ENCODE results near the gene XPO5. TPM values are rescaled to one million over a fixed set of nuclear protein-coding genes. Genes with fewer than 3 reads are reported as not detected.
"Not testable (repeated sequence)": the region's sequence is repeated elsewhere in the genome, so short reads cannot be mapped to it uniquely, and the experiment has no call there.

Gene XPO5
- polyA plus RNA-seq, 2 donors, result 10.1 to 14.3 TPM

GRCh38 chr6:43589564-43589963 lies 13.7 kb upstream of the XPO5 start:
- H3K36me3 ChIP-seq (ENCODE audit: control insufficient read depth in 2 of 2, insufficient read depth in 2 of 2, low read length in 1 of 2), result peaks cover 9 to 12% of the 10 kb centered on the region in 2 donors
- H3K27ac ChIP-seq (ENCODE audit: low read depth in 2 of 2, low read length in 1 of 2); H3K4me1 ChIP-seq (ENCODE audit: control insufficient read depth in 2 of 2, insufficient read depth in 2 of 2, low read length in 1 of 2); H3K9me3 ChIP-seq (ENCODE audit: control insufficient read depth in 2 of 2, insufficient read depth in 1 of 2, low read depth in 1 of 2, low read length in 1 of 2); H3K4me3 ChIP-seq (ENCODE audit: low read depth in 1 of 2, low read length in 2 of 2); H3K27me3 ChIP-seq (ENCODE audit: control insufficient read depth in 1 of 2, insufficient read depth in 2 of 2, low read length in 2 of 2): not testable (repeated sequence)
- 94 to 97% methylated on average over 1 of the region's 1 CpG for WGBS, 2 donors

DNA sequence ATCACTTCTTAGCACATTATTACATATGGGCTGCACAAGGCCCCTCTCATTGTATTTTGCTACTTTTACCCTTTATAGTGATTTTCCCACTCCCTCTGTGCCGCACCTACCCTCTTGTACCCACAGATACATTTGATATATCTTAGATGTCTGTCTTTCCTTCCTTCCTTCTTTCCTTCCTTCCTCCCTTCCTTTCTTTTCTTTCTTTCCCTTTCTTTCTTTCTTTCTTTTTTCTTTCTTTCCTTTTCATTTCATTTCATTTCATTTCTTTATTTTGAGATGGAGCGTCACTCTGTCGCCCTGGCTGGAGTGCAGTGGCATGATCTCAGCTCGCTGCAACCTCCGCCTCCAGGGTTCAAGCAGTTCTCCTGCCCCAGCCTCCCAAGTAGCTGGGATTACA lies 12.4 kb upstream of the XPO5 start:
- Histone ChIP-seq H3K27me3 (ENCODE audit: control insufficient read depth in 1 of 2, insufficient read depth in 2 of 2, low read length in 2 of 2) (no peaks in the 10 kb centered on the region), H3K36me3 (ENCODE audit: control insufficient read depth in 2 of 2, insufficient read depth in 2 of 2, low read length in 1 of 2) (peaks cover 12 to 14% of the 10 kb centered on the region in 2 donors), H3K27ac (ENCODE audit: low read depth in 2 of 2, low read length in 1 of 2) (no peak overlapping the region), H3K4me3 (ENCODE audit: low read depth in 1 of 2, low read length in 2 of 2) (no peak overlapping the region), H3K4me1 (ENCODE audit: control insufficient read depth in 2 of 2, insufficient read depth in 2 of 2, low read length in 1 of 2) (no peaks in the 10 kb centered on the region), H3K9me3 (ENCODE audit: control insufficient read depth in 2 of 2, insufficient read depth in 1 of 2, low read depth in 1 of 2, low read length in 1 of 2) (no peaks in the 10 kb centered on the region)
- 99% methylated on average over 5 of the region's 5 CpGs for WGBS, 2 donors

DNA sequence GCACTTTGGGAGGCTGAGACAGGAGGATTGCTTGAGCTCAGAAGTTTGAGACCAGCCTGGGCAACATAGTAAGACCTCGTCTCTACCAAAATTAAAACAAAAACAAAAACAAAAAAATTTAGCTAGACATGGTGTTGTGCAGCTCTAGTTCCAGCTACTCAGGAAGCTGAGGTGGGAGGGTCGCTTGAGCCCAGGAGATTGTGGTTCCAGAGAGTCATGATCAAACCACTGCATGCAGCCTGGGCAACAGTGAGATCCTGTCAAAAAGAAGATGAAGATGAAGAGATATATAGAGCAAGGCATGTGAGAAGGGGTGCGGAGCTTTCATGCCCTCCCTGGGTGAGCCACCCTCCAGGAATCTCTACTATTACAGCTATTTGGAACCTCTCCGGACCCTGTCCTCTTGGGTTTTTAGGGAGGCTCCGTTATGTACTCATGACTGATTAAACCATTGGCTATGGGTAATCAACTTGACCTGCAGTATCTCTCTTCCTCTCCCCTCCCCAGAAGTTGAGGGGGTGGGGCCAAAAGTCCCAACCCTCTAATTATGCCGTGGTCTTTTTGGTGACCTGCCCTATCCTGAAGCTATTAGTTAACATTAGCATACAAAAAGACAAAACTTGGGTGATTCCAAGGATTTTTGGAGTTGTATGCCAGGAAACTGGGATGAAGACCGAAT lies 9.2 kb upstream of the XPO5 start:
- no peak overlapping the region for H3K27ac ChIP-seq (ENCODE audit: low read depth in 2 of 2, low read length in 1 of 2)
- H3K4me1 ChIP-seq (ENCODE audit: control insufficient read depth in 2 of 2, insufficient read depth in 2 of 2, low read length in 1 of 2), result no peaks in the 10 kb centered on the region
- H3K9me3 ChIP-seq (ENCODE audit: control insufficient read depth in 2 of 2, insufficient read depth in 1 of 2, low read depth in 1 of 2, low read length in 1 of 2), result no peaks in the 10 kb centered on the region
- 89 to 90% methylated on average over 7 of the region's 7 CpGs for WGBS, 2 donors
- no peaks in the 10 kb centered on the region for H3K27me3 ChIP-seq (ENCODE audit: control insufficient read depth in 1 of 2, insufficient read depth in 2 of 2, low read length in 2 of 2)
- peaks cover 12 to 14% of the 10 kb centered on the region in 2 donors for H3K36me3 ChIP-seq (ENCODE audit: control insufficient read depth in 2 of 2, insufficient read depth in 2 of 2, low read length in 1 of 2)
- no peak overlapping the region for H3K4me3 ChIP-seq (ENCODE audit: low read depth in 1 of 2, low read length in 2 of 2)

DNA sequence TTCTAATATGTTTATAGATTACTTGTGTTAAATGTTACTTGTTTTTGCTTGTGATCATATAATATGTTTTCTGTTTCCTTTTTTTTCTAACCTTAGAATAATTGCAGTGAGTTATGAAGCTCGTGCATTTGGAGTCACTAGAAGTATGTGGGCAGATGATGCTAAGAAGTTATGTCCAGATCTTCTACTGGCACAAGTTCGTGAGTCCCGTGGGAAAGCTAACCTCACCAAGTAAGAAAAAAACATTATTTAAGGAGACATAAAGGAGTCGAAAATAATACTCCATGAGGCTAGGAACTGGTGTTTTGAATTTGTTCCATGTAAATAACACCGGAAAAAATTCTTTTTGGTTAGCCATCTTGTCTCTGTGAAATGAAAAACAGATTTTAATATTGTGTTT lies 7.1 kb upstream of the XPO5 start:
- peaks cover 10 to 14% of the 10 kb centered on the region in 2 donors for H3K36me3 ChIP-seq (ENCODE audit: control insufficient read depth in 2 of 2, insufficient read depth in 2 of 2, low read length in 1 of 2)
- WGBS, 2 donors, result 86 to 87% methylated on average over 5 of the region's 5 CpGs
- H3K9me3 ChIP-seq (ENCODE audit: control insufficient read depth in 2 of 2, insufficient read depth in 1 of 2, low read depth in 1 of 2, low read length in 1 of 2), result no peaks in the 10 kb centered on the region
- H3K4me1 ChIP-seq (ENCODE audit: control insufficient read depth in 2 of 2, insufficient read depth in 2 of 2, low read length in 1 of 2), result no peaks in the 10 kb centered on the region
- no peaks in the 10 kb centered on the region for H3K27me3 ChIP-seq (ENCODE audit: control insufficient read depth in 1 of 2, insufficient read depth in 2 of 2, low read length in 2 of 2)
- no peak overlapping the region for H3K4me3 ChIP-seq (ENCODE audit: low read depth in 1 of 2, low read length in 2 of 2)
- no peak overlapping the region for H3K27ac ChIP-seq (ENCODE audit: low read depth in 2 of 2, low read length in 1 of 2)

DNA sequence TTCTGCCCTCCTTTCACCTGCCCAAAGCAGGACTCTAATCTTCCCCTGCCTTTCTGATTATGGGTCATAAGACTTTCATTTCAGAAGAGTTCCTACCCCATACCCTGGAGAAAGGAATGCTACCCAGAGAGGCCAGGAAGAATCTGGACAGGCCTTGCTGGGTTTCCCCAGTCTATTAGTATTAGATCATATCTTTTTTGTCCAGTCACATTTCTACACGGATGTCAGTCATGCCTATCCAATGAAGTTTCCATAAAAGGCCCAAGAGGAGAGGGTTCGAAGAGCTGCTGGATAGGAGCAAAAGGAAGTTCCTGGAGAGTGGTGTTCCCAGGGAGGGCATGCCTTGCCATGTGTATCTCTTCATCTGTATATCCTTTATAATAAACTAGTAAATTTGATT lies 3.3 kb upstream of the XPO5 start:
- WGBS, 2 donors, result 72 to 87% methylated on average over 2 of the region's 2 CpGs
- H3K9me3 ChIP-seq (ENCODE audit: control insufficient read depth in 2 of 2, insufficient read depth in 1 of 2, low read depth in 1 of 2, low read length in 1 of 2), result no peaks in the 10 kb centered on the region
- H3K4me3 ChIP-seq (ENCODE audit: low read depth in 1 of 2, low read length in 2 of 2), result no peak overlapping the region
- H3K36me3 ChIP-seq (ENCODE audit: control insufficient read depth in 2 of 2, insufficient read depth in 2 of 2, low read length in 1 of 2), result no peaks in the 10 kb centered on the region
- no peak overlapping the region for H3K27ac ChIP-seq (ENCODE audit: low read depth in 2 of 2, low read length in 1 of 2)
- no peaks in the 10 kb centered on the region for H3K4me1 ChIP-seq (ENCODE audit: control insufficient read depth in 2 of 2, insufficient read depth in 2 of 2, low read length in 1 of 2)
- H3K27me3 ChIP-seq (ENCODE audit: control insufficient read depth in 1 of 2, insufficient read depth in 2 of 2, low read length in 2 of 2), result no peaks in the 10 kb centered on the region

GRCh38 chr6:43578748-43579147 lies 2.9 kb upstream of the XPO5 start:
- no peaks in the 10 kb centered on the region for H3K9me3 ChIP-seq (ENCODE audit: control insufficient read depth in 2 of 2, insufficient read depth in 1 of 2, low read depth in 1 of 2, low read length in 1 of 2)
- H3K27ac ChIP-seq (ENCODE audit: low read depth in 2 of 2, low read length in 1 of 2), result no peak overlapping the region
- H3K4me3 ChIP-seq (ENCODE audit: low read depth in 1 of 2, low read length in 2 of 2), result no peak overlapping the region
- H3K36me3 ChIP-seq (ENCODE audit: control insufficient read depth in 2 of 2, insufficient read depth in 2 of 2, low read length in 1 of 2), result no peaks in the 10 kb centered on the region
- no peaks in the 10 kb centered on the region for H3K27me3 ChIP-seq (ENCODE audit: control insufficient read depth in 1 of 2, insufficient read depth in 2 of 2, low read length in 2 of 2)
- no peaks in the 10 kb centered on the region for H3K4me1 ChIP-seq (ENCODE audit: control insufficient read depth in 2 of 2, insufficient read depth in 2 of 2, low read length in 1 of 2)
- WGBS, 2 donors, result 69 to 89% methylated on average over 3 of the region's 3 CpGs

DNA sequence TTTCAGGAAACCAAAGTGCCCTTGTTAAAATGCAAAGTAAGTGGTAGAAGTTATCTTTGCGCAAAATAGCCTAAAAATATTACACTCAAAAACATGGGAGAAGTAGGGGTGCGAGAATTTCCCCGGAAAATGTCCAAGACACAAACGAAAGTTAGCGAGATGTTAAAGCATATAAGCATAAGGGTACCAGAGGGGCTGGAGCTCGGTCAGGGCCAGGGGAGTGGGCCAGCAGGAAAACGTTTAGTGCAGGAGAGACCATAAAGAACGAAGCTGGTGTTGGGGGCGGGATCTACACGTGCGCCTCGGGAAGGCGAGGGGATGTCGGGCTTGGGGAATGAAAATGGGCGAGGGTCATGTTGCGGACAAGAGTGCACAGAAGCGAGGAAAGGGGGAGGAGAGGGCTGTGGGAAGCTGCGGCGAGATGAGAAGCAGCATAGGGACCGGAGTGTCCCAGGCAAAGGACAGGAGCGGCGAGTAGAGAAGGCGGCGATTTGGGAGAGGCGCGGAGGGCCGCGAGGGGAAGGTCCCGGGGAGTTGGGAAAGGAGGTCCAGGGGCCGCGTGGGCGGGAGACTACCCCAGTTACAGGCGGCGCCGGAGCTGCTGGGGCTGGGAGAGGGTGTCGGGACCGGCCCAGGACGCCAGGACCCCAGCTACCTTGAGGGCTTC lies 600 bp downstream of the XPO5 start:
- no peaks in the 10 kb centered on the region for H3K4me1 ChIP-seq (ENCODE audit: control insufficient read depth in 2 of 2, insufficient read depth in 2 of 2, low read length in 1 of 2)
- peak overlapping the region; percentile 34 to 45 for H3K27ac ChIP-seq (ENCODE audit: low read depth in 2 of 2, low read length in 1 of 2)
- no peaks in the 10 kb centered on the region for H3K27me3 ChIP-seq (ENCODE audit: control insufficient read depth in 1 of 2, insufficient read depth in 2 of 2, low read length in 2 of 2)
- 0% methylated on average over 34 to 38 of the region's 38 CpGs for WGBS, 2 donors
- H3K9me3 ChIP-seq (ENCODE audit: control insufficient read depth in 2 of 2, insufficient read depth in 1 of 2, low read depth in 1 of 2, low read length in 1 of 2), result no peaks in the 10 kb centered on the region
- peaks cover 0 to 2% of the 10 kb centered on the region in 2 donors for H3K36me3 ChIP-seq (ENCODE audit: control insufficient read depth in 2 of 2, insufficient read depth in 2 of 2, low read length in 1 of 2)
- peak overlapping the region; percentile 75 to 96 for H3K4me3 ChIP-seq (ENCODE audit: low read depth in 1 of 2, low read length in 2 of 2)

- H3K4me3 ChIP-seq (ENCODE audit: low read depth in 1 of 2, low read length in 2 of 2), result no peak overlapping the region
- peaks cover 0 to 11% of the 10 kb centered on the region in 2 donors for H3K36me3 ChIP-seq (ENCODE audit: control insufficient read depth in 2 of 2, insufficient read depth in 2 of 2, low read length in 1 of 2)
- H3K9me3 ChIP-seq (ENCODE audit: control insufficient read depth in 2 of 2, insufficient read depth in 1 of 2, low read depth in 1 of 2, low read length in 1 of 2), result no peaks in the 10 kb centered on the region
- WGBS, 2 donors, result 91 to 98% methylated on average over 4 of the region's 4 CpGs
- H3K27ac ChIP-seq (ENCODE audit: low read depth in 2 of 2, low read length in 1 of 2), result no peak overlapping the region
- H3K4me1 ChIP-seq (ENCODE audit: control insufficient read depth in 2 of 2, insufficient read depth in 2 of 2, low read length in 1 of 2), result no peaks in the 10 kb centered on the region
- no peaks in the 10 kb centered on the region for H3K27me3 ChIP-seq (ENCODE audit: control insufficient read depth in 1 of 2, insufficient read depth in 2 of 2, low read length in 2 of 2)
These were observed 3.8 kb downstream of the XPO5 start for GRCh38 chr6:43572015-43572414.

DNA sequence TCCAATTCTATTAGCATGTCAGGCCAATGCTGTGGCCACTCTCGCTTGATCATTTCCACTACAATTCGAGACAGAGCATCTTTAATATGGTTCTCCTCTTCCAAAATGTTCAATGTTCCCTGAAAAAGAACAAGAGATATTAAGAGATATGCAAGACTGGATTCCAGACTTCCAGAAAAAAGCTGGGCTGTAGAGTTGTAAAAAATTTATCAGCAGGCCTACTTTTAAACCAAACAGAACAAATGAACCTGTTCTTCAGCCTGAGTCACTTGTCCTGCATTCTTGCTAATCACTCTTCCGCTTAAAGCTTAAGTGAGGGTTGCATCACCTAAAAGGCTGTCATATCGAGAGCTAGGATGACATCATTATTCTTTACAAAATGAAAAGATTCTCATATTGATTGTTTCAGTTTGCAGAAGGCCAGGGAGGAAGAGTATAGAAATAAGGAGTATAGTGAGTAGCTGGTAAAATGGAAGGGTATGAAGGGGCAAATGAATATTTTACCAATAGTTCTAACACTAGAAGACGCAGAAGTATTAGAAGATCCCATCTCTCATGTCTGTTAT lies 4.9 kb downstream of the XPO5 start:
- H3K27ac ChIP-seq (ENCODE audit: low read depth in 2 of 2, low read length in 1 of 2), result no peak overlapping the region

DNA sequence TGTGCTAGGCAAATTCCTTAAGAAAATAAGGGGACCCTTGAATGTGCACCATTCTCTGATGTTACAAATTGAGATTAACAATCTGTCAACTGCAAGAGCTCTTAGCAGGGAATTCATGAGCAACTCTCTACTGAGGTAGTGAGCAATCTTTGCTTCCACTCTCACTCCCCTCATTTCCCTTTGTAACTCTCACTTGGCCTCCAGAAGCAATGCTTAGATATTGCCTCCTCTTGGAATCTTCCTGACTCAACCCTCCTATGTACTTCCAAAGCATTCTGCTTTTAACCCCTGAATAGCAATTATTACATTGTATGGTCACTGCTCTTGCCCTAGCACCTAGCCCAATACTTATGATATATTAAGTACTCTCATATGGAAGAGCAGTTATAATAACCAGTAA lies 16.5 kb downstream of the XPO5 start:
- H3K9me3 ChIP-seq (ENCODE audit: control insufficient read depth in 2 of 2, insufficient read depth in 1 of 2, low read depth in 1 of 2, low read length in 1 of 2), result no peaks in the 10 kb centered on the region
- H3K4me3 ChIP-seq (ENCODE audit: low read depth in 1 of 2, low read length in 2 of 2), result no peak overlapping the region
- no peaks in the 10 kb centered on the region for H3K27me3 ChIP-seq (ENCODE audit: control insufficient read depth in 1 of 2, insufficient read depth in 2 of 2, low read length in 2 of 2)
- H3K4me1 ChIP-seq (ENCODE audit: control insufficient read depth in 2 of 2, insufficient read depth in 2 of 2, low read length in 1 of 2), result no peaks in the 10 kb centered on the region
- H3K27ac ChIP-seq (ENCODE audit: low read depth in 2 of 2, low read length in 1 of 2), result no peak overlapping the region
- H3K36me3 ChIP-seq (ENCODE audit: control insufficient read depth in 2 of 2, insufficient read depth in 2 of 2, low read length in 1 of 2), result peaks cover 10 to 20% of the 10 kb centered on the region in 2 donors

More for the DNA sequence above, 4.9 kb downstream of the XPO5 start:
- H3K36me3 ChIP-seq (ENCODE audit: control insufficient read depth in 2 of 2, insufficient read depth in 2 of 2, low read length in 1 of 2), result peaks cover 0 to 11% of the 10 kb centered on the region in 2 donors
- no peaks in the 10 kb centered on the region for H3K27me3 ChIP-seq (ENCODE audit: control insufficient read depth in 1 of 2, insufficient read depth in 2 of 2, low read length in 2 of 2)
- no peaks in the 10 kb centered on the region for H3K4me1 ChIP-seq (ENCODE audit: control insufficient read depth in 2 of 2, insufficient read depth in 2 of 2, low read length in 1 of 2)
- WGBS, 2 donors, result 77 to 85% methylated on average over 5 of the region's 5 CpGs
- H3K9me3 ChIP-seq (ENCODE audit: control insufficient read depth in 2 of 2, insufficient read depth in 1 of 2, low read depth in 1 of 2, low read length in 1 of 2), result no peaks in the 10 kb centered on the region
- H3K4me3 ChIP-seq (ENCODE audit: low read depth in 1 of 2, low read length in 2 of 2), result no peak overlapping the region
